GM10266 (cell line): ENCODE results near the gene OARD1.
"Not testable (repeated sequence)": the region's sequence is repeated elsewhere in the genome, so short reads cannot be mapped to it uniquely, and the experiment has no call there.

ENCODE experiments used
- DNase-seq: peaks from one replicate; pipeline ENCODE4 v3.0.0; 2012; ENCODE audit errors: extremely low spot score
- TF ChIP-seq, protein P1 (sequence below): IDR thresholded peaks from 2 replicates; pipeline ENCODE4 v1.5.1; 2012; ENCODE audit warnings: mild to moderate bottlenecking, low read depth; ENCODE audit not compliant: control insufficient read depth, insufficient read depth; ENCODE audit errors: missing control alignments

Gene OARD1

GRCh38 chr6:41027799-41028560 lies 44.2 kb downstream of the OARD1 start:
- TF ChIP-seq, protein P1, sequence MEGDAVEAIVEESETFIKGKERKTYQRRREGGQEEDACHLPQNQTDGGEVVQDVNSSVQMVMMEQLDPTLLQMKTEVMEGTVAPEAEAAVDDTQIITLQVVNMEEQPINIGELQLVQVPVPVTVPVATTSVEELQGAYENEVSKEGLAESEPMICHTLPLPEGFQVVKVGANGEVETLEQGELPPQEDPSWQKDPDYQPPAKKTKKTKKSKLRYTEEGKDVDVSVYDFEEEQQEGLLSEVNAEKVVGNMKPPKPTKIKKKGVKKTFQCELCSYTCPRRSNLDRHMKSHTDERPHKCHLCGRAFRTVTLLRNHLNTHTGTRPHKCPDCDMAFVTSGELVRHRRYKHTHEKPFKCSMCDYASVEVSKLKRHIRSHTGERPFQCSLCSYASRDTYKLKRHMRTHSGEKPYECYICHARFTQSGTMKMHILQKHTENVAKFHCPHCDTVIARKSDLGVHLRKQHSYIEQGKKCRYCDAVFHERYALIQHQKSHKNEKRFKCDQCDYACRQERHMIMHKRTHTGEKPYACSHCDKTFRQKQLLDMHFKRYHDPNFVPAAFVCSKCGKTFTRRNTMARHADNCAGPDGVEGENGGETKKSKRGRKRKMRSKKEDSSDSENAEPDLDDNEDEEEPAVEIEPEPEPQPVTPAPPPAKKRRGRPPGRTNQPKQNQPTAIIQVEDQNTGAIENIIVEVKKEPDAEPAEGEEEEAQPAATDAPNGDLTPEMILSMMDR: peak; percentile 100

GRCh38 chr6:41027241-41027640 lies 44.9 kb downstream of the OARD1 start:
- DNase-seq: no peak

More at GRCh38 chr6:41027799-41028560, 44.2 kb downstream of the OARD1 start:
- DNase-seq: peak; percentile 84

GRCh38 chr6:41025966-41026530 lies 46.1 kb downstream of the OARD1 start:
- TF ChIP-seq, protein P1: no peak
- no peak for DNase-seq

More at GRCh38 chr6:41027241-41027640, 44.9 kb downstream of the OARD1 start:
- TF ChIP-seq, protein P1: no peak

GRCh38 chr6:41023114-41023513 lies 49.0 kb downstream of the OARD1 start:
- DNase-seq: no peak
- TF ChIP-seq, protein P1: no peak

GRCh38 chr6:41022294-41022693 lies 49.9 kb downstream of the OARD1 start:
- DNase-seq: no peak

DNA sequence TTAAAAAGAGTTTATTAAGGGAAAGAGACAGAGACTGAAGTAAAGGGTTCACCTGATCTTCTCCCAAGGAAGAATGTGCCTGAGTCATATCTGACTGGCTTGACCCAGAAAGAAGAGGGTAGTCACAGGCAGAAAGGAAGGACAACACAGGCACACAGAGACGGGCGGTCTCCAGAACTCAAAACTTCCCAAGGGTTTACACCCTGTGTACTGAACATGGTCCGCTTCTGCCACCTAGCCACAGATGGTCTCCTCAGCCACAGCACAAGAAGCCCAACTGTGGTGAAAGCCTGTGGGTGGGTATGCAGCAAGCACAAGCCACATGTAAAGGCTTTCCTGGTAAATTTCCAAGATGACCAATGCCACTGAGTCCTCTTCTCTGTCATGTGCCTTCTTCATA lies 50.3 kb downstream of the OARD1 start:
- TF ChIP-seq, protein P1: no peak
- no peak for DNase-seq

More at GRCh38 chr6:41022294-41022693, 49.9 kb downstream of the OARD1 start:
- TF ChIP-seq, protein P1: no peak

DNA sequence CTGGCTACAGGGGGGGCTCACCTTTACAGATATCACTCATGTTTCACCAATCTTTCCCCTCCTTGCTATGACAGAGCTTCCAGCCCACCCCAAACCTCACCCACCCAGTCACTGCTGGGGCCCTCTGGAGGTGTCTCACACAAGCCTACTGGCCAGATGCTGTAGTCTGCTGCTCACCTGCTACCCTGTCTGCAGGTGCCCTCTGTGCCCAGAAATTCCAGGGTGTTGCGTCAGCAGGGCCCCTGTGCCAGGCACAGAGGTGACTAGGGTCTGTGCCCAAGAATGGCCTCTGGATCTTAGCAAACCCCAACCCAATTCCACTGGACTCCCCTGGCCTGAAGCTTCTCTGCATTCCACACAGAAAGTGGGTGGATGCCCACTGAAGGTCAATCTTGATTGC lies 54.5 kb downstream of the OARD1 start:
- TF ChIP-seq, protein P1: no peak
- no peak for DNase-seq

DNA sequence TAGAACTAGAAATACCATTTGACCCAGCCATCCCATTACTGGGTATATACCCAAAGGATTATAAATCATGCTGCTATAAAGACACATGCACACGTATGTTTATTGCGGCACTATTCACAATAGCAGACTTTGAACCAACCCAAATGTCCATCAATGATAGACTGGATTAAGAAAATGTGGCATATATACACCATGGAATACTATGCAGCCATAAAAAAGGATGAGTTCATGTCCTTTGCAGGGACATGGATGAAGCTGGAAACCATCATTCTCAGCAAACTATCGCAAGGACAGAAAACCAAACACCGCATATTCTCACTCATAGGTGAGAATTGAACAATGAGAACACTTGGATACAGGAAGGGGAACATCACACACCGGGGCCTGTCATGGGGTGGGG lies 56.3 kb downstream of the OARD1 start:
- DNase-seq: not testable (repeated sequence)
